ENCODE results near the gene KCNH3. TPM values are rescaled to one million over a fixed set of nuclear protein-coding genes. Genes with fewer than 3 reads are reported as not detected.

The KCNH3 gene
- total and polyA plus RNA-seq, 4 donors = 0.07 to 0.24 (median 0.19) TPM; not detected in 1

- Histone ChIP-seq H3K36me3 (ENCODE audit: control insufficient read depth in 4 of 4, insufficient read depth in 3 of 4, low read depth in 1 of 4, low read length in 3 of 4) (no peaks in the 10 kb centered on the region), H3K27ac (ENCODE audit: low read depth in 1 of 2, low read length in 2 of 2) (no peak overlapping the region), H3K27me3 (ENCODE audit: control insufficient read depth in 4 of 4, insufficient read depth in 4 of 4, low read length in 3 of 4) (peaks cover 0 to 10% (median 4%) of the 10 kb centered on the region in 4 donors), H3K9ac (ENCODE audit: low read depth in 1 of 2, low read length in 2 of 2) (no peak overlapping the region), H3K9me3 (ENCODE audit: control insufficient read depth in 4 of 4, low read length in 3 of 4) (no peaks in the 10 kb centered on the region), H3K4me3 (ENCODE audit: low read depth in 1 of 3, low read length in 3 of 3) (no peak overlapping the region), H3K4me1 (ENCODE audit: control insufficient read depth in 4 of 4, insufficient read depth in 4 of 4, low read length in 3 of 4) (peaks cover 10 to 12% (median 11%) of the 10 kb centered on the region in 4 donors)
- peak; percentile 3 for DNase-seq (ENCODE audit: low spot score)
- no peak for TF ChIP-seq CTCF (IDR thresholded peaks at IDR 0.05; ENCODE audit: low read depth, low read length, missing input control)
- TF ChIP-seq MAX (IDR thresholded peaks at IDR 0.05) = no peak
- TF ChIP-seq HNF4A (conservative IDR thresholded peaks at IDR 0.05) = no peak
- no peak for TF ChIP-seq FOXA1 (IDR thresholded peaks at IDR 0.05)
- TF ChIP-seq YY1 (IDR thresholded peaks at IDR 0.05) = no peak
- no peak for TF ChIP-seq JUND (IDR thresholded peaks at IDR 0.05)
- TF ChIP-seq FOXA2 (IDR thresholded peaks at IDR 0.05) = no peak
- no peak for TF ChIP-seq SP1 (IDR thresholded peaks at IDR 0.05)
- TF ChIP-seq REST (IDR thresholded peaks at IDR 0.05) = no peak
- TF ChIP-seq HNF4G (IDR thresholded peaks at IDR 0.05) = no peak
- TF ChIP-seq RAD21 (IDR thresholded peaks at IDR 0.05) = no peak
- no peak for TF ChIP-seq EGR1 (IDR thresholded peaks at IDR 0.05; ENCODE audit: low read depth in 2 of 2)
- no peak for TF ChIP-seq RXRA (IDR thresholded peaks at IDR 0.05)
- WGBS = 91% methylated on average over 6 of the region's 6 CpGs
Measured at GRCh38 chr12:49535921-49536525, 2.8 kb upstream of the KCNH3 start.

- 53% methylated on average over 3 of the region's 3 CpGs for WGBS
- Histone ChIP-seq H3K36me3 (ENCODE audit: control insufficient read depth in 4 of 4, insufficient read depth in 3 of 4, low read depth in 1 of 4, low read length in 3 of 4) (no peaks in the 10 kb centered on the region), H3K4me3 (ENCODE audit: low read depth in 1 of 3, low read length in 3 of 3) (no peak overlapping the region), H3K27me3 (ENCODE audit: control insufficient read depth in 4 of 4, insufficient read depth in 4 of 4, low read length in 3 of 4) (peaks cover 0 to 10% (median 4%) of the 10 kb centered on the region in 4 donors), H3K4me1 (ENCODE audit: control insufficient read depth in 4 of 4, insufficient read depth in 4 of 4, low read length in 3 of 4) (peaks cover 10 to 12% (median 11%) of the 10 kb centered on the region in 4 donors), H3K9ac (ENCODE audit: low read depth in 1 of 2, low read length in 2 of 2) (no peak overlapping the region), H3K27ac (ENCODE audit: low read depth in 1 of 2, low read length in 2 of 2) (no peak overlapping the region), H3K9me3 (ENCODE audit: control insufficient read depth in 4 of 4, low read length in 3 of 4) (no peaks in the 10 kb centered on the region)
- TF ChIP-seq RXRA (IDR thresholded peaks at IDR 0.05) (no peak), EGR1 (IDR thresholded peaks at IDR 0.05; ENCODE audit: low read depth in 2 of 2) (no peak), GABPA (IDR thresholded peaks at IDR 0.05 in 1 of 2, conservative IDR thresholded peaks at IDR 0.05 in 1 of 2) (no peak), REST (IDR thresholded peaks at IDR 0.05) (no peak), MAX (IDR thresholded peaks at IDR 0.05) (no peak)
- DNase-seq (ENCODE audit: low spot score) = peak; percentile 20
Measured at GRCh38 chr12:49536526-49537071, 2.2 kb upstream of the KCNH3 start.
